ENCODE results near the gene FDX1.

The FDX1 gene

GRCh38 chr11:110429731-110430266, at the start of gene FDX1:
TSS of gene FDX1 (plus strand) at chr11:110429948. CDS start at chr11:110430121, 173 bp downstream.
- TF ChIP-seq GATA3 (IDR thresholded peaks at IDR 0.05; ENCODE audit: low read depth, low read length) (no peak), GATA2 (IDR thresholded peaks at IDR 0.05; ENCODE audit: low read depth, low read length) (no peak)

GRCh38 chr11:110380836-110381622, 48.7 kb upstream of the FDX1 start:
- TF ChIP-seq GATA2 (IDR thresholded peaks at IDR 0.05; ENCODE audit: low read depth, low read length) (no peak), GATA3 (IDR thresholded peaks at IDR 0.05; ENCODE audit: low read depth, low read length) (no peak)

- TF ChIP-seq GATA2 (IDR thresholded peaks at IDR 0.05; ENCODE audit: low read depth, low read length) (no peak), GATA3 (IDR thresholded peaks at IDR 0.05; ENCODE audit: low read depth, low read length) (no peak)
Measured at GRCh38 chr11:110389965-110390364, 39.8 kb upstream of the FDX1 start.

GRCh38 chr11:110392056-110392455, 37.7 kb upstream of the FDX1 start:
- no peak for TF ChIP-seq GATA3 (IDR thresholded peaks at IDR 0.05; ENCODE audit: low read depth, low read length)
- TF ChIP-seq GATA2 (IDR thresholded peaks at IDR 0.05; ENCODE audit: low read depth, low read length) = no peak

GRCh38 chr11:110397668-110398286, 32.0 kb upstream of the FDX1 start:
- TF ChIP-seq GATA2 (IDR thresholded peaks at IDR 0.05; ENCODE audit: low read depth, low read length) = peak; percentile 31; the same call in 1 of the 2 replicates
- 0 out of 2 replicates have a peak, but pooled peaks have one; percentile 31 for TF ChIP-seq GATA3 (IDR thresholded peaks at IDR 0.05; ENCODE audit: low read depth, low read length)

GRCh38 chr11:110407315-110407714, 22.4 kb upstream of the FDX1 start:
- no peak for TF ChIP-seq GATA3 (IDR thresholded peaks at IDR 0.05; ENCODE audit: low read depth, low read length)
- no peak for TF ChIP-seq GATA2 (IDR thresholded peaks at IDR 0.05; ENCODE audit: low read depth, low read length)

DNA sequence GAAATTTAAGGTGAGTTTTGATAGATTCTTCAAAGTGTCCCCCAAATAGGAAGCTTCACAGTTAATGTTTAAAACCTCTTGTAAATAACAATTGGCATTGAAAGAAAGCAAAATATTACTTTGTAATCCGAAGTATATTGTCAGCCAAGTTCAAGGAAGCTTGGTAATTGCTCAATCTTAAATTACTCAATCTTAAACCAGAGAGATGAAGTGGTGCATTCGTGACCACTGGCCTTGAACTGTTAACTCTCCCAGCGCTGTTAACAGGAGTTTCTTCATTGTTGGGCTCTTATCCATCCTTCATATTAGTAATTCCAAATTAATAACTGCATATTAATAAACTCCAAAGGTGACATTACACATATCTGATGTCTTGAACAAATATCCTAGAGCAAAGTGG, 20.6 kb upstream of the FDX1 start:
- TF ChIP-seq GATA2 (IDR thresholded peaks at IDR 0.05; ENCODE audit: low read depth, low read length) = no peak
- TF ChIP-seq GATA3 (IDR thresholded peaks at IDR 0.05; ENCODE audit: low read depth, low read length) = no peak

DNA sequence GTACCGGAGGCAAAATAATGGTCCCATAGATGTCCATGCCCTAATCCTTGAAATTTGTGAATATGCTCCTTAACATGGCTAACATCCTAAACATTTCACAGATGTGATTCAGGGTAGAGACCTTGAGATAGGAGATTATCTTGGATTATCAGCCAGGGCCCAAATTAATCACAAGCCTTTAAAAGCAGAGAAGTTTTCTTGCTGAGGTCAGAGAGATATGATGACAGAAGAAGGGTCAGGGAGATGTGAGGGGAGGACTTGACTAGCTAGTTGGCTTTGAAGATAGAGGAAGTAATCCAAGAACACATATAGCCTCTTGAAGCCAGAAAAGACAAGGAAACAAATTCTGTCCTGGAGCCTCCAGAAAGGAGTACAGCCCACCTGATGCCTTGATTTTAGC, 19.1 kb upstream of the FDX1 start:
- no peak for TF ChIP-seq GATA2 (IDR thresholded peaks at IDR 0.05; ENCODE audit: low read depth, low read length)
- no peak for TF ChIP-seq GATA3 (IDR thresholded peaks at IDR 0.05; ENCODE audit: low read depth, low read length)

DNA sequence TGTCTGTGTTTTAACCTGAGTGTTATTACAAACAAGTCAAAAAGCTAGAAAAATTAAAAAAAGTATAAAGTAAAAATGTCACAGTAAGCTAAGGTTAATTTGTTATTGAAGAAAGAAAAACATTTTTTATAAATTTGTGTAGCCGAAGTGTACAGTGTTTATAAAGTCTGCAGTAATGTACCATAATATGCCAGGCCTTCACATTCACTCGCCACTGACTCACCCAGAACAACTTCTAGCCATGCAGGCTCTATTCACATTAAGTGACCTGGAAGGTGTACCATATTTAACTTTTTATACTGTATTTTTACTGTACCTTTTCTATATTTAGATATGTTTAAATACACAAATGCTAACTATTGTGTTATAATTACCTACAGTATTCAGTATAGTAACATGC, 14.7 kb upstream of the FDX1 start:
- TF ChIP-seq GATA3 (IDR thresholded peaks at IDR 0.05; ENCODE audit: low read depth, low read length) = no peak

GRCh38 chr11:110422306-110422905, 7.3 kb upstream of the FDX1 start:
- TF ChIP-seq GATA3 (IDR thresholded peaks at IDR 0.05; ENCODE audit: low read depth, low read length) (no peak), GATA2 (IDR thresholded peaks at IDR 0.05; ENCODE audit: low read depth, low read length) (no peak)

GRCh38 chr11:110424775-110425444, 4.8 kb upstream of the FDX1 start:
- TF ChIP-seq GATA3 (IDR thresholded peaks at IDR 0.05; ENCODE audit: low read depth, low read length) (no peak), GATA2 (IDR thresholded peaks at IDR 0.05; ENCODE audit: low read depth, low read length) (no peak)

DNA sequence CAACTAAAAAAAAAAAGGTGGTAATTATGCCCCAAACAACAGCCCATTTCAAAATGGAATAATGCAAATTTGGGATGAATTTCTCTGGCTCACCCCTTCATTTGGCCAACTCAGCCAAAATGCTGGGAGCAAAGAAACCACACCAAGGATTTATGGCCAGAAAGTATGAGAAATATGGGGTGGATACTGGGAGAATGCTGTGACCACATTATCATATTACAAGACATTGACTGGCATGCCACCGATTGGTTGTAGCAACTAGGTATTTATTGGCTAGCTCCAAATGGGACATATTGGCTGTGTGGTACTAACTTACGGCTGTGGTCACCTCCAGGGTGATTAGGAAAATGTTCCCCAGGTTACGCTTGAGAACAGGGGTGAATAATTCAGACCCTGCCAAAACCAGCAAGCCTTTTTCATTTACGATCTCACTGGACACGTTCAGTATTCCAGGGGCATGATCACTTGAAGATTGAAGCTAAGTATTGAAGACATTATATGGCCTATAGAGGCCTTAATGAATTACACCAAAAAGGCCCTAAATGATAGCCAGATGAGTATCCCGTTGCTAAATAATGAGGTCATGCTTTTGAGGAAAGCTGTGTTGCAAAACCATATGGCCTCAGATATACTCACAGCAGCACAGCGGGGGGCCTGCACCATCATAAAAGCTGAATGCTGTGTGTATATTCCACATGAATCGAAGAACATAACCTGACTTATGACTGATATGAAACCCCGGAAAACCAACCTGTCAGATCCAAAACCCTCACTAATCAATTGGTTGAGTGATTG, 3.8 kb upstream of the FDX1 start:
- TF ChIP-seq GATA3 (IDR thresholded peaks at IDR 0.05; ENCODE audit: low read depth, low read length) (no peak), GATA2 (IDR thresholded peaks at IDR 0.05; ENCODE audit: low read depth, low read length) (no peak)

DNA sequence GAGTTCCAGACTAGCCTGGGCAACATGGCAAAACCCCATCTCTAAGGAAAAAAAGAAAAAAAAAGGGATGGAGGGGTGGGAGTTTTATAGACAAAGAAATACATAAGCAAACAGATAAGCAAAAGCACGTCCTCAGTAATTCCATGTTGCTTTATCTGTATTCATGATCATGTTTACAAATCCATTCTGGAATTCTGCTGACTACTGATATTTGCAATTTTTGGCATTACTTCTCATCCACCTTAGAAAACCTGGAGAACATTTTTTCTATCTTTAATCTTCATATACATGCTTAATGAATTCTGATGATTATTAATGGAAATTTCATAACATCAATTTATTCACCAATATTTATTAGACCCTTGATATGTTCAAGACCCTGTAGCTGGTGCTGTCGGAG, 1.7 kb upstream of the FDX1 start:
- TF ChIP-seq GATA2 (IDR thresholded peaks at IDR 0.05; ENCODE audit: low read depth, low read length) = no peak
- TF ChIP-seq GATA3 (IDR thresholded peaks at IDR 0.05; ENCODE audit: low read depth, low read length) = no peak
